ENCODE data around the gene AATK.
A peak's percentile ranks its signal among the peaks of the same experiment; 100 is the strongest.

Gene AATK

DNA sequence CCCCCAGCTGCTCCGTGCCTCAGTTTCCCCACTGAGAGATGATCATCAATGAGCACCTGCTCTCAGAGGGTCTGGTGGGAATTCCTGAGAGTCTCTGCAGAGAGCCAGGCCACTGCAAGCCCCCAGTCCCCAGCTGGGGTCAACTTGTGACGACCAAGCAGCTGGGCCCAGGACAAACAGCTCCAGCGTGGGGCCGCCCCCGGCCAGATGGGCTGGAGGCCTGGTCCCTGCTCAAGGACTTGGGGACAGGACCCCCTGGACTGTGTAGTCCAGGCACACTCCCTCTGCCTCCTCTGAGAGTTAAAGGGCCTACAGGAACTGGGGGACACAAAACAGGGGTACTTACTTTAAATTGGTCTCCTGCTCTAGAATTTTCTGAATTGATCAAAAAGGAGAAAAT is 16.6 kb upstream of the AATK start:
- DNase-seq (ENCODE audit: low spot score): no peak

DNA sequence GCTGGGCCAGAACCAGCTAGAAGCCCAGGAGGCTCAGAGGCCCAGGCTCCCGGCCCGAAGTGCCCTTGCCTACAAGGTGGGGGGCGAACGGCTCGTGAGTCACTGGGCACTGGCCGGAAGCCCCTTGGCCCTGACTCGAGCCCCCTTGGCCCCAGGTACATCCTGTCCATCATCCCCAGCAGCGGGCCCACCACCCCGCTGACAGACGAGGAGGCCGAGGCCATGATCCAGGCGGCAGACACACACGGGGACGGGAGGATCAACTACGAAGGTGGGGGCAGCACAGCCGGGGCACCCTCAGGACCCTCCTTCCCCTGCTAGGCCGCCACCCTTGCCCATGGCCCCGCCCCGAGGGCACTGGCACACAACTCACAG is 15.8 kb upstream of the AATK start:
- DNase-seq (ENCODE audit: low spot score): no peak

DNA sequence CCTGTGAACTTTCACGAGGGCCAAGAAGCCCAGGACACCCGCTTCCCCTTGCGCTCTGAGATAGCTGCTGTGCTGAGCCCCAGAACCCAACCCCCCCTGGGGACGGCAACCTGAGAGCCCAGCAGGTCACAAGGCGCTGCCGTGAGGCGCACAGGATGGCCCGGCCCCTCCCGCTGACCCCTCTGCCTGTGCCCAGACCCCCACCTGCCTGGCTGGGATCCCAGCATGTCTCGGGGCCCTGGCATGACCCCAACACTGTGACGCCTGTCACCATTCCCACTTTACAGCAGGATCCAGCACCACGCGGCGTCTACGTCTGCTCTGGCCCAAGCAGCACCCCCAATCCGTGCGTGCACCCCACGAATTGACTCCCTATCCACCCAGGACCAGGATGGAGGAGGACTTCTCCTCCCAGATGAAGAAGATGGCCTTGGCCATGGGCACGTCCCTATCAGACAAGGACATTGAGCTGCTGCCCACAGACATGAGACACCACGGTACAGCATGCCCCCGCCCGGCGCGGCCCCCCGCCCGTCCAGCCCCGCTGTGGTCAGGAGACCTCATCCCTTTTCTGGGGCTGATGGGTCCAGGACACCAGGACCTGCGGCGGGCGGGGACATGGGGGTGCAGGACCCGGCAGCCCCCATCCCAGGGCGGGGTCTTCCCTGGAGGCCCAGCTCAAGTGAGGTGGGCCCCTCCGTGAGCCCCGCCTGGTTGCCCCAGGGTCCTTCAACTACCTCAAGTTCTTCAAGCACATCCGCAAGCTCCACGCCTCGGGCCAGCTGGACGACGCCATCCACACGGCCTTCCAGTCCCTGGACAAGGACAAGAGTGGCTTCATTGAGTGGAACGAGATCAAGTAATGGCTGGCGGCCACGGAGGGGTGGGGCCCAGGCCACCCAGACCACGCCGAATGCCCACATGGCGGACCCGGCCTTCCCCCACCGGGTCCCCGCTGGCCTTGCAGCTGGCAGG is 15.1 kb upstream of the AATK start:
- no peak for DNase-seq (ENCODE audit: low spot score)

GRCh38 chr17:81179861-81180260 is 13.8 kb upstream of the AATK start:
- no peak for DNase-seq (ENCODE audit: low spot score)

DNA sequence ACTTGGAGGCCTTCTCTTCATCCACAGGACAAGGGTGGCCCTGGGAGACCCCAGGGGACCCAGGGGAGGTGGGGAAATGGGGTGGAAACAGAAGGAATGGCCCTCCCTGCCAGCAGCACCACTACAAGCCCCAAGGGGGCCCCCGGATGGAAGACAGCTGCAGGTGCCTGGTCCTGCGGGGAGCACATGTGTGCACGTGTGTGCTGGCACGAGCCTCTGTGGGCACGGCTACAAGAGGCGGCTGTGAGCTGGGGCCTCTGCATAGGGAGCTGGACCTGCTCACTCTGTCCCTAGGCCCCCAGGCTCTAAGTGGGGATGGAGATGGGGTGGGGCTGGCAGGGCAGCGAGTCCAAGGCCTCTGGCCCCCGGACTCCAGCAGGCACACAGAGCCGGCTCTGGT is 13.2 kb upstream of the AATK start:
- no peak for DNase-seq (ENCODE audit: low spot score)

DNA sequence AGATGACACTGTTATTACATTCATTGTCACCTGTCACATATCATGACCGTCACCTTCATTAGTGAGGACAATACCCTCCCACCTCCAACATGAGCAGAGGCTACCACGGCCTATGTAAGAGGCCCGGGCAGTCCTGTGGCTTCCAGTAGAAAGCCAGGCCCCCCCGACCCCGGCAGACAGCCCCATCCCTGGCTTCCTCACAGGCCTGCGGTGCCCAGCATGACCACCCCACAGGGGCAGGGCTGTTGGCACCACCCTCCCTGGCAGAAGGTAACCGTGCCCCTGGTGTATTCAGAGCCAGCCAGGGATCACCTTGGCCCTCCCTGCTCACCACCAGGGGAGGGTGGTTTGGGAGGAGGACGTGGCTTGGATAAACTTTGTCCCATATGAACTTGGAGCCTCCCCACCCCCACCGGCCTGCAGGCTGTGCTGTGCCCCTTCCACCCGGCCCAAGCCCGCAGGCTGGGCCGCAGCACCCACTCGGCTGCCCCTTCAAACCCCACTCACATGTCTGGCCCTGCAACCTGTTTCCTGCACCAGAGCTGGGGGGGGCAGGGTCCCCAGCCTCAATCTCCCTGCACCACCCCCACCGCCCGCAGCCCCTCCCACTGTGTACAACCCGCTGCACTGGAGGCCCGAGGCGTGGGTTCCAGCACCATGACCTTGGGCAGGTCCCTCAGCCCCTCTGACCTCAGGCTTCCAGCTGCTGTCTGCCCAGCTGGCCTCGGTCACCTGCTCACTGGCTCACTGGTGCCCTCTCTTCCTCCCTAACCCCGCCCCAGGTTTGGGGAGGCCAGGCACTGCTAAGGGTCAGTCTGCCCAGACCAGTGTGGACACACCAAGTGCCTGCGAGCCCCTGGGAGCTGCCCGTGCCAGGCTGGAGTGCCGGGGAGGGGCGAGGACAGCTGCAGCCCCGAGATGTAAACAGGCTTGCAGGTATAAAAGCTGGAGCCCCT is 12.4 kb upstream of the AATK start:
- no peak for DNase-seq (ENCODE audit: low spot score)

GRCh38 chr17:81176666-81177065 is 10.6 kb upstream of the AATK start:
- no peak for DNase-seq (ENCODE audit: low spot score)

- DNase-seq (ENCODE audit: low spot score): no peak
Measured at GRCh38 chr17:81173762-81174155, 7.7 kb upstream of the AATK start.

DNA sequence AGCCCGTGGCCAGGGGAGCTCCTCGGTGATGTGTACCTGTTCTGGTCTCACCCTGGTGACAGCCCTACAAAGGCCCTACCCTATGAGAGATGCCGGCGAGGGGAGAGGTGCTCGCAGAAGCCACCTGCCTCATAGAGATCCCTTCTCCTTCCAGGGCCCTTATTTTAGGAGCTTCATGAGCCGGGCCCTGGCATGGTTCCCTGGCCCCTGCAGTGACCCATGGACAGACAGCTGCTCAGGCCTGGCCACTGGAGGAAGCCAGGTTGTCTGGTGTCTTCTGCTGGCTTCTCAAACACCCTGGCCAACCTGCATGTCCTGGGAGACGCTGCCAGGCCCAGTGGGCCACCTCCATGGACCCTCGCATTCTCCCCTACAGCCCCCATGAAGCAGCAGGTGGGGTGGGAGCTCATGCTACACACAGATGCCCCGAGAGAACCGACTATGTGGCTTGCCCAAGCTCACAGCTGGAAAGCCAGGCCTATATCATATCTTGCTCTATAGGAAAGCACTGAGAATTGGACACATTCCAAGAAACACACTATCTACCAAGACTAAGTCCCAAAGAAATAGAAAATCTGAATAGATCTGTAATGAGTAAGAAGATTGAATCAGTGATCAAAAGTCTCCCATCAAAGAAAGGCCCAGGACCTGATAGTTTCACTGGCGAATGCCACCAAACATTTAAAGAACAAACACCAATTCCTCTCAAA is 7.2 kb upstream of the AATK start:
- DNase-seq (ENCODE audit: low spot score): no peak

- no peak for DNase-seq (ENCODE audit: low spot score)
Measured at GRCh38 chr17:81171941-81172340, 5.9 kb upstream of the AATK start.

GRCh38 chr17:81170727-81171494 is 4.9 kb upstream of the AATK start:
- no peak for DNase-seq (ENCODE audit: low spot score)

- DNase-seq (ENCODE audit: low spot score): no peak
Measured at GRCh38 chr17:81169870-81170309, 3.9 kb upstream of the AATK start.

DNA sequence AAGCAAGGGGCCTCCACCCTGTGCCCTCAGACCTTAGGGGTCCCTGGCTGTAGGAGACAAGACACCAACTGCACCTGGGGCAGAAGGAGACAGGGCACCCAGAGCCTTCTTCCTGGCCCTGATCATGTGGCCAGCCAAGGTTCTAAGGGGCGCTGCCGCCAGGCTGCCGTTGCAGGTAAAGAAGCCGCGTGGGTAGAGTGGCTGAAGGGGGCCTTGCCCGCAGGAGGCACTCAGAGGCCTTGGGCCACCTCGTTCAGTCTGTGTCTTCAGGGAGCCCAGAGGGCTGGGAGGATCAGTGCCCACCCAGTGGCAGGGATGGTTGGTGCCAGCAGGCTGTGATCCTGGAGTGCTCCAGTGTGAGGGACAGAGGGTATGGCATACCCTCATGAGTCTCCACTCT is 1.6 kb upstream of the AATK start:
- no peak for DNase-seq (ENCODE audit: low spot score)

- DNase-seq (ENCODE audit: low spot score): no peak
Measured at GRCh38 chr17:81167194-81167524, 1.1 kb upstream of the AATK start.

DNA sequence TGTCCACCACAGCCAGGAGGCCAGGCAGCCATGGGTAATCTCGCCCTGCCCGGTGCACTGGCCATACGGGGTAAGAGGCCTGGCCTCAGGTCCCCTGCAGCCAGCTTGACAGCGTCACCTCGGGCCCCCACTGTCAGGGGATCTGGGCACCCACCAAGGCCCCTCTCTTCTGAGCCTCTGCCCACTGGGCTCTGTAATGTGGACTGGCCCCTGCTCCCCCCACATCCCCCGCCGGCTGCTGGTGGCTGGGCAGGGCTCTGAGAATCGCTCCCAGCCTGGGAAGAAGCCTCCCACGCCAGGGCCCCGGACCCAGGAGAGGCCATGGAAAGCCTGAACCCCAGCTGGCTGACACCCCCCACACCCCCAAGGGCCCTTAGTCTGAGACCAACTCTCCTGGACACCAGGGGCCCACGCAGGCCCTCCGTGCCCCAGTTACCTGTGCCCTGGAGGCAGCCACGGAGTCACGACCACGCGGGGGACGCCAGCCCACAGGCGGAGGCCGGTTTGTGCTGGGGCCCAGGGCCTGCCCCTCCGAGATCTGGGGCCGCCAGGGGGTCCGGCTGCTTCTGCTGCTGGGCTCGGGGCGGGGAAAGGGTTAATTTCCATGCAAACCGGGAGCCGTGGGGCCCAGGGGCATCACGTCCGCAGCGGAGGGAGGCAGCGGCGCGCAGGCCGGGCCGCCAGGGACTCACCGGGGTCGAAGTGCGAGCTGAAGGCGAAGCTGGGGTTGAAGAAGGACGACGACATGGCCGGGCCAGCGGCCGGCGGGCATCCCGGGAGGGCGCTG is 582 bp downstream of the AATK start, which contains the start of gene PVALEF:
TSS of gene PVALEF (plus strand) at position 262 of the 787 bp plus-strand sequence. CDS start 15,720 bp downstream, outside the sequence.
- DNase-seq (ENCODE audit: low spot score): no peak

DNA sequence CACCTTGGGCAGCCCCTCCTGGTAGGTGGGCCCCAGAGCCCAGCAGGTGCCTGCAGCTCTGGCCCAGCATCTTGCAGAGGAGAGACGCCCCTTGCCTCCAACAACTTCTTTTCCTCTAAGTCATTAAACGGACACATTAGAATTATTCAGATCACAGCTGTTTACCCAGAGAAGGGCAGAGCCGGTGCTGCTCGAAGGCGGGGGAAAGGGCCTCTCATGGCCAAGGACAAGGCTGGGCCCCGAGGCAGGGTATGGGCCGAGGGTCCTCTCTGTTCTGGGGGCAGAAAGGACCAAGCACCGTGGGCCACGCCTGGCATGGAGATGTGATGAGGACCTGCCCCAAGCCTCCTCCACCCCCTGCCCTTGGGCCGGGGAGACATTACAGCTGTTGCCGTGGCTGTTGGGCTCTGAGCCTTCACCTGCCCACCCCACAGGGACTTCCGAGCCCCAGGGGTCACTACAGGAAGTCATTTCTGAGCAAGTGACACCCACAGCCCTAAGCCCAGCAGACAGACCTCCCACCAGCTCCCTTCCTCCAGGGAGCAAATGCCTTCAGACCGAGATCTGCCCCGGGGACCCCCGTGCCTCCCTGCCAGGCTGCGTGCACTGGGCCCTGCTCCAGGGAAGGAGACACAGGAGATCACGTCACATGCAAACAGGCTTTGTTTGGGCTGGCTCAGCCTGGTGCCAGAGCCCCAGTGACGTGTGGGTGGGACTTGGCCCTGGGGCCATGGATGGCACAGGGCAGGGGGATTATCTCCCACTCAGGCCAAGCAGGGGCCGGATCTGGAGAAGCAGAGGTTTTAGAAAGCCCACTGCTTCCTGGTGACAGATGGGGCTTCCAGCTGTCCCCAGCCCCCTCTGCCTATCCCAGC is 1.4 kb downstream of the AATK start:
- peak; percentile 79 for DNase-seq (ENCODE audit: low spot score)

- no peak for DNase-seq (ENCODE audit: low spot score)
Measured at GRCh38 chr17:81163703-81164370, 2.2 kb downstream of the AATK start.

DNA sequence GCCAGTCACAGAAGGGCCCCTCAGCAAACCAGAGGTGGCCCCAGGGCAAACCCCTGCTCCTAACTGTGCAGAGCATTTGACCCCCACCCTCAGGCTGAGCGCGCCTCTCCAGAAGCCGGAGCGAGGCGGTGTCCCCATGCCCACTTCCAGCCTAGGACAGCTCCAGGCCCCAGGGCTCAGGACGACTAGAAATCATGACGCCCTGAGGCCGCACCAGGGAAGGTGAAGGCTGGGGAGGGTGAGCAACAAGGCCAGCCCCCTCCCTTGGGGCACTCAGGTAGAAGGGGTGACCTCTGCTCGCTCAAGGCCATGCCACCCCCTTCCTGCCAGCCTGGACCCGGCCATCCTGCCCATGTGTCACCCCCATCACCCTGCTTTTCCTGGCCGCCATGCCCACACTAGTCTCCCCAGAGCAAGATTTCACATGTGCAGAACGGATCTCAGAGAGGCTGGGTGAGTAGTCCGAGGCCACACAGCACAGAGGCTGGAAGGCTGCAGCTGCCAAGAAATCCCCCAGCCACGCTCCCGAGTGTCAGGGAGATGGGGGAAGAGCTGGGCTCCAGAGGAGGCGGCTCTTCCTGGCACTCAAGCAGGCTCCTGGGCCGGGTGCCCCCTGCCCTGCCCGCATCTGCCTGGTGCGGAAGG is 2.8 kb downstream of the AATK start:
- no peak for DNase-seq (ENCODE audit: low spot score)
